Right hindlimb (tissue), 1 donor: ENCODE results near the gene MKX.
"Not testable (repeated sequence)": the region's sequence is repeated elsewhere in the genome, so short reads cannot be mapped to it uniquely, and the experiment has no call there.

ENCODE experiments used
- DNase-seq: peaks from one replicate; pipeline ENCODE4 v3.0.0-alpha.2; 2018

Gene MKX

GRCh38 chr10:27687743-27688142, 57.9 kb downstream of the MKX start:
- peak; percentile 61 for DNase-seq

- peak; percentile 28 for DNase-seq
Measured at GRCh38 chr10:27687326-27687725, 58.3 kb downstream of the MKX start.

GRCh38 chr10:27685681-27686080, 59.9 kb downstream of the MKX start:
- no peak for DNase-seq

DNA sequence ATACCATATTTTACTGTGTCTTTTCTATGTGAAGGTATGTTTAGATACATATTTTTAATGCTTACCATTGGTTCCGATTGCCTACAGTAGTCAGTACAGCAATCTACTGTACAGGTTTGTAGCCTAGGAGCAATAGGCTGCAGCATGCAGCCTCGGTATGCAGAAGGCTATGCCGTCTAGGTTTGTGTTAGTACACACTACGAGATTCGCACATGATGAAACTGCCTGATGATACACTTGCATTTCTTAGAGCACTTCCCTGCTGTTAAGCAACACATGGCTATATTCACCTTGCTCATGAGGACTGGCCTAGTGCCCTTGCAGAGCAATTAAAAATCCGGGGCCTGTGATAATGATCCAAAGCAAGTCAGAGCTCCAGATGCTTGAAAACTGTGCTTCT, 62.4 kb downstream of the MKX start:
- no peak for DNase-seq

- not testable (repeated sequence) for DNase-seq
Measured at GRCh38 chr10:27681795-27682194, 63.8 kb downstream of the MKX start.

DNA sequence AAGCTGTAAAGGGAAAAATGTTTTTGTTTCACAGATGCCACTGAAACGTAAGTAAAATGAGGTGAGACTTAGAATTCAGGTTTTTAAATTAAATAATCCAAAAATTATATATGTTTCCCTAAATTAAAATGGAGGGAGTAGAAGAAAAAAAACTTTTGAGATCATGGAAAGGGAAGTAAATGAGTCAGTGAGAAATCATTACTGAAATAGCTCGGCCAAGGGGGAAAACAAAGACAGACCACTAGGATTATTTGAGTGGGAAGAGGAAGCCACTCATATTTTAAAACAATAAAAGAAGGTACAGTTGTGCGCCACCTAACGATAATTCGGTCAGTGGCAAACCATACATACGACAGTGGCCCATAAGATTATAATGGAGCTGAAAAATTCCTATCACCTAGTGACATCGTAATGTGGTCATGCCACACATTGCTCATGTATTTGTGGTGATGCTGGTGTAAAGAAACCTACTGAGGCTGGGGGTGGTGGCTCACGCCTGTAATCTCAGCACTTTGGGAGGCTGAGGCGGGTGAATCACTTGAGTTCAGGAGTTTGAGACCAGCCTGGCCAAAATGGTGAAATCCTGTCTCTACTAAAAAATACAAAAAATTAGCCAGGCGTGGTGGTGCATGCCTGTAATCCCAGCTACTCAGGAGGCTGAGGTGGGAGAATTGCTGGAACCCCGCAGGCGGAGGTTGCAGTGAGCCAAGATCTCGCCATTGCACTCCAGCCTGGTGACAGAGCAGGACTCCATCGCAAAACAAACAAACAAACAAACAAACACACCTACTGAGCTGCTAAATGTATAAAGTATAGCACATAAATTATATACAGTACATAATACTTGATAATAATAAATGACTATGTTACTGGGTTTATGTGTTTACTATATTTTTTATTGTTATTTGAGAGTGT, 64.7 kb downstream of the MKX start:
- DNase-seq, result no peak

GRCh38 chr10:27680006-27680557, 65.5 kb downstream of the MKX start:
- peak; percentile 59 for DNase-seq

DNA sequence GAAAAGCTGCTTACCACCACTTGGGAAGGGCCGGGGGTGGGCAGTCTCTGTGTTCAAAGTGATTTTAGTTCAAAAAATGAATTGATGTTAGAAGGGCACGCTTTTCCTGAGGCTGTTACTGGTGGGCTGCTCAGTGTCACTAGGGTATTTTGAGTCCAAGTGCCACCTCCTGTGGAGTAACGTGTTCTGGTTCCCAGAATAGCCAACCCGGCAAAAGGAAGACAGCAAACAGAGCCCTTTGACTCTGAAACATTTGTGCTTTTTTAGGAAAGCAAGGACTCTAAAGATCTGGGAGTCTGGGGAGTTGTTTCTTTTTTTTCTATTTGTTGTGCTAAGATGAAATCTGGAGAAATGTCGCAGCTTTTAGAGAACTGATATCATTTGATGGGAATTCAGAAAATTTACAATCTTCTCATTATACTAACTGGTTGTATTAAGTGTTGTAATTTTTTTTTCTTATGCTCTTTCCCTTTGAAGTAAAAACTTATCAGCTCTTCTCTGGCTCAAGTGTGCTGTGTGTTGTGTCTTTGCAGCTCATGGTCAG, 66.2 kb downstream of the MKX start:
- no peak for DNase-seq

DNA sequence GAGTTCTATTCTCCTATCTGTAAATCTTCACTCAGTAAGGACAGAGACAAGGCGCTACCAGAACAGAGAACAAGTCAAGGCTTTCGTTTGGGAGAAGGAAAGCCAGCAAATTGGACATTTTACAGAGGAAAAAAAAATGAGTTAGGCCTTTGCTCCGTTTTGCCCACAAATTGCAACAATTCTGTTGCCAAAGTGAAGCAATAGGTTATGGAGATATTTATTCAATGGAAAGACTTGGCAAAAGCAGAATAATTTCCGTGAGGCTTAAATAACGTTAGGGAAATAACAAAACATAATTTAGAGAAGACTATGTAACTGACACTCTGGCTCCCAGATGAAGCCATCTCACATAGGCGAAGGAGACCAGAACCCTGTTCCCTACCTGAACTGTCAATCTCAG, 67.5 kb downstream of the MKX start:
- no peak for DNase-seq

- no peak for DNase-seq
Measured at GRCh38 chr10:27673065-27673464, 72.6 kb downstream of the MKX start.

GRCh38 chr10:27671821-27672220, 73.8 kb downstream of the MKX start:
- DNase-seq, result no peak

- DNase-seq, result no peak
Measured at GRCh38 chr10:27664461-27664860, 81.2 kb downstream of the MKX start.

DNA sequence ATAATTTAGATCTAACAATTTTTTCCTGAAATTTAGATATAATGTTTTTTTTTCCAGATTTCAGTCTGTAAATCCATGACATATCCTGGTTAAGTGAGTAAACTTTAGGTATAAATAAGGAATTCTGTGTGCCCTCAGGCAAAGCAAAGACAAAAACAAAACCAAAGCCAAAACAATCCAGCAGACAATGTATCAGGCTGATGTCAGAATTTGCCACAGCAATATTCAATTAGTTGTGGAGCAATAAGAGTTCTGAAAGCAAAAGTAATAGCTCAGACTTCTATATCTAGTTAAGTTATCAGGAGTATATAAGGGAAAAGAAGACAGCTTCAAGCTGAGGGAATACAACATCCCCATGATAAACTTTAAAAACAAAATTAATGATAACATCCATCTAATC, 82.0 kb downstream of the MKX start:
- no peak for DNase-seq

DNA sequence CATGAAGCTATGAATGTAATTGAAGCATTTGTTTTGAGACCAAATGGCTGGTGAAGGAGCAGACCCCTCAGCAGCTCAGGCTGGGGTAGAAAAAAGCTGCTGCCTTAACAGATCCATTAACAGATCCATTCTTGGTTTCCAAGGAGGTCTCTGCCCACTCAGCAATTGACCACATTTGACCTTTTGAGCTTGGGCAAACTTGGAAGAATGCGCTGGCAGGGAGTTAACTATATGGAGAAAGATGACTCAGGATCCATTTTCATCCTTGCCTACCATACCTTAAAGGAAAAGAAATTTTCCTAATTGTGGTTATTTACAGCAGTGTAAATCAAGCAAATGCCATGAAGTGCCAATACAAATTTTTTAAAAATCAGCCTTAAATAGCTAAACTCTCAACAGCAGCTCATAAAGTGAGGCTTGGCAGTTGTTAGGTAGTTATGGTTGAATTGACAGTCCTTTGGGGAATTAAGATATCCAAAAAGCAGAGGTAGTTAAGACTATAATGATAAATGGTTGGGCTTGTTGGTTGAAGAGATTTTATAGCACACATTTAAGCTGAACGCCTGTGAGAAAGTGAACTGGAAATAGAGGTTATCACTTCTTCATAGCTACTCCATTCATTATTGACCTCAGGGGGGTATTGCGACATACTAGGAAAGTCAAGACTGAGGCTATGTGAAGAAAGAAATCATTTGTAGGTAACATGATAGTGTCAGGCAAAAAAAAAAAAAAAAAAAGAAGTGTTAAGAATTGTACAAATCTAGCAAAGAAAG, 83.9 kb downstream of the MKX start:
- no peak for DNase-seq

GRCh38 chr10:27660711-27661110, 84.9 kb downstream of the MKX start:
- no peak for DNase-seq

- DNase-seq, result no peak
Measured at GRCh38 chr10:27660268-27660667, 85.4 kb downstream of the MKX start.

- no peak for DNase-seq
Measured at GRCh38 chr10:27659786-27660185, 85.8 kb downstream of the MKX start.

GRCh38 chr10:27658788-27659187, 86.8 kb downstream of the MKX start:
- DNase-seq, result no peak

- no peak for DNase-seq
Measured at GRCh38 chr10:27655296-27655695, 90.3 kb downstream of the MKX start.

- no peak for DNase-seq
Measured at GRCh38 chr10:27654284-27654683, 91.3 kb downstream of the MKX start.

DNA sequence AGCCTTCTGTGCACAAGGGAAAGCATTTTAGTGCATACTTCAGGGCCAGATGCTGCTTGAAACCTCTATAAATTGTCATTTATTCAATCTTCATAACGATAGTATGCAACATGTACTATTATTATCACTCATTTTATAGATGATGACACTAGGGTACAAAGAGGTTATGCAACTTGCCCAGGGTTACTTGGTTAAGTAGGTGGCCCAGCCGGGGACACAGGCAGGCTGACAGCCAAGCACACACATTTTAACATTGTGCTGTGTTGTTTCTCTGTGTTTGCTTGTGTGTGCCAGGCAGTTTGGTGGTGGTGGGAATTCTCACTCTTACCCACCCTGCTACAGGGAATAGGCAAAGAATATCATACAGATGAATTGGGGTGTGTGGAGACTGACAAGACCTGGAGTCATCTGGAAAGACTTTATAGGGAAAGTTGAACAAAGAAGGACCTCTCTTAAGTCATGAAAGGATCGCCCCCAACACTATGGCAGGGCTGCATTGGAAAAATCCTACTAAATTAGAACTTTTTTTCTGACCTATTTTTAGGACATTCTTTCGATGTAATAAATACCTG, 98.9 kb downstream of the MKX start:
- DNase-seq, result no peak

GRCh38 chr10:27646194-27646593, 99.4 kb downstream of the MKX start:
- no peak for DNase-seq

DNA sequence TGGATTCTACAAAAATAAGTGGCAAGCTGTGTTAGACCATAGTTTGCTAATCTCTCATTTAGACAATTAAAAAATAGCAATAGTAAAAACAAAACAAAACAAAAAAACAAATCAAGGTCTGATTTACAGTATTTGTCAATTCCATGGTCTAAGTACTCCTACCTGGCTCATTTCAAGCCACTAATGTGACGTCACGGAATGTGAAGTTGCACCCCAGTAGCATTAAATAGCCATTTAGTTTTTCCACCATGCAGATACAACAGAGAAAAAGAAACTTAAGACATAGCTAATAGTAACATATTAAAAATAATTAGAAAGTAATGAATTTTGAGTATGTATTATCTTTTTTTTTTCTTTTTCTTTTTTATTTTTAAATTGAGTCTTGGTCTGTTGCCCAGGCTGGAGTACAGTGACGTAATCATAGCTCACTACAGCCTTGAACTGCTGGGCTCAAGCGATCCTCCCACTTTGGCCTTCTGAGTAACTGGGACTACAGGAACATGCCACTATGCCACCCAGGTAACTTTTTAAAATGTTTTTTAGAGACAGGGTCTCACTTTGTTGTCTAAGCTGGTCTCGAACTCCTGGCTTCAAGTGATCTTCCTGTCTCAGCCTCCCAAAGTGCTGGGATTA, 101.2 kb downstream of the MKX start:
- no peak for DNase-seq
